ENCODE measurements around the gene PGM1. TPM values are rescaled to one million over a fixed set of nuclear protein-coding genes. Genes with fewer than 3 reads are reported as not detected.

The PGM1 gene
- total and polyA plus RNA-seq, 9 of the 15 experiments (the other 6 are each of a cell fraction or from before 2014, with no cell fraction given), result 0.03 to 0.31 (median 0.09) TPM; not detected in 5

GRCh38 chr1:63641615-63642014 is 48.4 kb downstream of the PGM1 start:
- H3K9ac ChIP-seq (ENCODE audit: insufficient read depth in 1 of 2, low read depth in 2 of 2, low read length in 2 of 2), result no peak overlapping the region
- ChIA-PET POLR2A (no interaction called here), CTCF (ENCODE audit: low intra/inter-chr PET ratio) (no interaction called here)
- DNase-seq (ENCODE audit: extremely low read depth in 1 of 4, low spot score in 3 of 4), result no peak
- in situ Hi-C loops (cut with MboI), result no loop called here
- no peaks in the 10 kb centered on the region for H4K20me1 ChIP-seq (replicated peaks; ENCODE audit: control insufficient read depth, insufficient read depth, low read length)
- no peak overlapping the region for H3K27ac ChIP-seq (ENCODE audit: extremely low read depth, low read depth, low read length)
- H3K4me2 ChIP-seq (ENCODE audit: insufficient read depth, low read length), result no peak overlapping the region
- TF ChIP-seq LEF1 (IDR thresholded peaks at IDR 0.05), result no peak
- TF ChIP-seq ZNF695 (CRISPR knock-in tag; IDR thresholded peaks at IDR 0.05), result no peak
- no peak for TF ChIP-seq CBX2 (IDR thresholded peaks at IDR 0.05; ENCODE audit: insufficient read depth, low read length, poor library complexity, severe bottlenecking)
- no peak for TF ChIP-seq TCF3 (CRISPR knock-in tag; IDR thresholded peaks at IDR 0.05)
- BruUV-seq (replicated peaks), result no TSS peak
- H3K9me3 ChIP-seq (replicated peaks; ENCODE audit: control insufficient read depth, insufficient read depth, low read depth, low read length), result no peaks in the 10 kb centered on the region
- H3K4me3 ChIP-seq, result no peak overlapping the region
- peaks cover 7 to 8% of the 10 kb centered on the region in 2 experiments; a peak in 4 of 5 replicates for H3K27me3 ChIP-seq (ENCODE audit: control insufficient read depth in 2 of 2, insufficient read depth in 2 of 2, low read length in 2 of 2)
- intact Hi-C loops (cut with micrococcal nuclease), result no loop called here
- H2AFZ ChIP-seq (ENCODE audit: low read depth, low read length), result no peak overlapping the region
- no peak for FAIRE-seq
- H3K9me1 ChIP-seq (ENCODE audit: control insufficient read depth, insufficient read depth, low read length), result no peaks in the 10 kb centered on the region
- ATAC-seq, result no peak
- 1% methylated on average over 4 of the region's 4 CpGs for WGBS (ENCODE audit: insufficient coverage, low coverage, missing lambda C conversion rate)
- H3K4me1 ChIP-seq (replicated peaks in 1 of 2; ENCODE audit: control insufficient read depth in 2 of 2, insufficient read depth in 2 of 2, low read length in 2 of 2), result no peaks in the 10 kb centered on the region
- H3K79me2 ChIP-seq (ENCODE audit: control insufficient read depth, insufficient read depth, low read length), result no peaks in the 10 kb centered on the region
- no peaks in the 10 kb centered on the region for H3K36me3 ChIP-seq (ENCODE audit: control insufficient read depth, insufficient read depth, low read length)

- Histone ChIP-seq H3K36me3 (ENCODE audit: control insufficient read depth, insufficient read depth, low read length) (no peaks in the 10 kb centered on the region), H3K9me1 (ENCODE audit: control insufficient read depth, insufficient read depth, low read length) (no peaks in the 10 kb centered on the region), H4K20me1 (replicated peaks; ENCODE audit: control insufficient read depth, insufficient read depth, low read length) (no peaks in the 10 kb centered on the region), H2AFZ (ENCODE audit: low read depth, low read length) (no peak overlapping the region), H3K9me3 (replicated peaks; ENCODE audit: control insufficient read depth, insufficient read depth, low read depth, low read length) (no peaks in the 10 kb centered on the region), H3K4me1 (replicated peaks in 1 of 2; ENCODE audit: control insufficient read depth in 2 of 2, insufficient read depth in 2 of 2, low read length in 2 of 2) (no peaks in the 10 kb centered on the region), H3K4me2 (ENCODE audit: insufficient read depth, low read length) (no peak overlapping the region), H3K27me3 (ENCODE audit: control insufficient read depth in 2 of 2, insufficient read depth in 2 of 2, low read length in 2 of 2) (peaks cover 7 to 8% of the 10 kb centered on the region in 2 experiments; a peak in 4 of 5 replicates), H3K79me2 (ENCODE audit: control insufficient read depth, insufficient read depth, low read length) (no peaks in the 10 kb centered on the region), H3K27ac (ENCODE audit: extremely low read depth, low read depth, low read length) (no peak overlapping the region), H3K9ac (ENCODE audit: insufficient read depth in 1 of 2, low read depth in 2 of 2, low read length in 2 of 2) (no peak overlapping the region), H3K4me3 (no peak overlapping the region)
- in situ Hi-C loops (cut with MboI) (no loop called here), intact Hi-C loops (cut with micrococcal nuclease) (no loop called here)
- FAIRE-seq, result no peak
- TF ChIP-seq TCF7 (IDR thresholded peaks at IDR 0.05; ENCODE audit: borderline replicate concordance) (no peak), U2AF1 (optimal IDR thresholded peaks at IDR 0.05; ENCODE audit: low read depth, low read length) (no peak), DDX20 (tag; IDR thresholded peaks at IDR 0.05; ENCODE audit: low read depth) (no peak), LEF1 (IDR thresholded peaks at IDR 0.05) (no peak), POU5F1 (IDR thresholded peaks at IDR 0.05; ENCODE audit: borderline replicate concordance, low read depth, low read length, partially characterized antibody) (no peak), YBX1 (IDR thresholded peaks at IDR 0.05) (no peak), HDAC3 (IDR thresholded peaks at IDR 0.05; ENCODE audit: borderline replicate concordance, partially characterized antibody) (no peak), E2F1 (CRISPR knock-in tag; IDR thresholded peaks at IDR 0.05) (no peak), ZNF174 (CRISPR knock-in tag; IDR thresholded peaks at IDR 0.05) (no peak), U2AF2 (optimal IDR thresholded peaks at IDR 0.05; ENCODE audit: low read depth, low read length) (no peak), TAF7 (tag; IDR thresholded peaks at IDR 0.05) (no peak)
- ATAC-seq, result no peak
- CTCF ChIA-PET (ENCODE audit: low intra/inter-chr PET ratio), result no interaction called here
- DNase-seq (ENCODE audit: extremely low read depth in 1 of 4, low spot score in 3 of 4), result no peak
- BruUV-seq (replicated peaks), result no TSS peak
- WGBS (ENCODE audit: insufficient coverage, low coverage, missing lambda C conversion rate), result 0% methylated on average over 2 of the region's 2 CpGs
- POLR2A ChIA-PET, result interaction anchor here (1.0 kb wide), 1 partner anchor 49 kb away, joined by 3 read pairs; no protein-coding TSS in a partner anchor
Measured at GRCh38 chr1:63642901-63643300, 49.7 kb downstream of the PGM1 start.

Measured in K562 (cell line).